Stimulated activated CD8-positive, alpha-beta memory T cell treated with anti-CD3 and anti-CD28 coated beads, Interleukin-15, amount 100 ng/mL, for 1 hour (primary cell): Measurements from ENCODE around the gene ZBTB1.

Experiments
- DNase-seq: peaks from one replicate; pipeline ENCODE4 v3.0.0-alpha.2; 2020; ENCODE audit warnings: low read depth

Gene ZBTB1

GRCh38 chr14:64504310-64504896 is at the start of gene ZBTB1:
ZBTB1 (plus strand) TSS chr14:64504770; CDS start chr14:64521505, 16,735 bp downstream.
- DNase-seq = peak; percentile 55

GRCh38 chr14:64459405-64460136 is 45.0 kb upstream of the ZBTB1 start:
- DNase-seq = no peak

GRCh38 chr14:64461221-64461620 is 43.3 kb upstream of the ZBTB1 start:
- DNase-seq = no peak

GRCh38 chr14:64463195-64463594 is 41.4 kb upstream of the ZBTB1 start:
- DNase-seq = no peak

- DNase-seq = no peak
These were observed 40.7 kb upstream of the ZBTB1 start for GRCh38 chr14:64463873-64464272.

GRCh38 chr14:64464651-64465050 is 39.9 kb upstream of the ZBTB1 start:
- DNase-seq = no peak

GRCh38 chr14:64465191-64465822 is 39.3 kb upstream of the ZBTB1 start, which contains the start of gene AKAP5:
AKAP5 (plus strand) TSS chr14:64465499; CDS start chr14:64468395, 2,896 bp downstream.
- peak; percentile 15 for DNase-seq

- DNase-seq = no peak
These were observed 38.6 kb upstream of the ZBTB1 start for GRCh38 chr14:64465831-64466554.

GRCh38 chr14:64467101-64467500 is 37.5 kb upstream of the ZBTB1 start:
- DNase-seq = no peak

- DNase-seq = no peak
These were observed 37.0 kb upstream of the ZBTB1 start for GRCh38 chr14:64467566-64467965.

- DNase-seq = no peak
These were observed 36.1 kb upstream of the ZBTB1 start for GRCh38 chr14:64468451-64468850.

- no peak for DNase-seq
These were observed 30.5 kb upstream of the ZBTB1 start for GRCh38 chr14:64474041-64474440.

GRCh38 chr14:64474698-64475097 is 29.9 kb upstream of the ZBTB1 start:
- DNase-seq = no peak

GRCh38 chr14:64475585-64476273 is 28.8 kb upstream of the ZBTB1 start:
- DNase-seq = no peak

- DNase-seq = no peak
These were observed 28.1 kb upstream of the ZBTB1 start for GRCh38 chr14:64476438-64476837.

- DNase-seq = no peak
These were observed 25.8 kb upstream of the ZBTB1 start for GRCh38 chr14:64478634-64479250.

GRCh38 chr14:64488590-64489099 is 15.9 kb upstream of the ZBTB1 start:
- DNase-seq = no peak

GRCh38 chr14:64491637-64492036 is 12.9 kb upstream of the ZBTB1 start:
- DNase-seq = no peak

GRCh38 chr14:64493455-64493854 is 11.1 kb upstream of the ZBTB1 start:
- no peak for DNase-seq

GRCh38 chr14:64495252-64495651 is 9.3 kb upstream of the ZBTB1 start:
- DNase-seq = no peak

- no peak for DNase-seq
These were observed 7.8 kb upstream of the ZBTB1 start for GRCh38 chr14:64496764-64497163.
